Panc1 (cell line): ENCODE data around the gene IGDCC3. TPM values are rescaled to one million over a fixed set of nuclear protein-coding genes. Genes with fewer than 3 reads are reported as not detected.

Experiments used
- ATAC-seq: fragments of 200-7000 bp; cut with Tn5 transposase; 2 replicates; pipeline ENCODE4 v1.9.1; 2020; ENCODE audit warnings: mild to moderate bottlenecking, moderate library complexity
- BruUV-seq: library from RNA; stranded (reverse); fragments of 400-500 nt; replicated peaks from 2 replicates; lab custom pipeline; 2021; lab: Mats Ljungman, UMichigan
- CTCF ChIA-PET: fragments of 300-600 bp; sonication (Branson Sonifier 250); formaldehyde crosslinking; loops from one replicate; lab custom pipeline; 2022; ENCODE audit warnings: antibody characterized with exemption; lab: Charles Lee
- POLR2A ChIA-PET: fragments of 300-600 bp; sonication (Branson Sonifier 250); formaldehyde crosslinking; loops from one replicate; lab custom pipeline; 2022; ENCODE audit warnings: antibody characterized with exemption; lab: Charles Lee
- DNase-seq: peaks from one replicate; pipeline ENCODE4 v3.0.0-alpha.2; 2010; ENCODE audit warnings: low read depth, low spot score
- H3K27ac ChIP-seq: 2 replicates; pipeline ENCODE4 v1.5.1; 2011; ENCODE audit warnings: mild to moderate bottlenecking, low read length, inconsistent platforms
- H3K27me3 ChIP-seq: fragments of 200-500 bp; sonication (Bioruptor generic); 2 replicates; pipeline ENCODE4 v1.6.0; 2014; ENCODE audit warnings: low read length, inconsistent platforms; ENCODE audit not compliant: control insufficient read depth, insufficient read depth
- H3K36me3 ChIP-seq: fragments of 200-500 bp; sonication (Bioruptor generic); 2 replicates; pipeline ENCODE4 v1.5.1; 2014; ENCODE audit warnings: inconsistent platforms, mild to moderate bottlenecking, low read length, moderate library complexity; ENCODE audit not compliant: control insufficient read depth, insufficient read depth
- H3K4me1 ChIP-seq: 2 replicates; pipeline ENCODE4 v1.5.1; 2011; ENCODE audit warnings: inconsistent platforms, mild to moderate bottlenecking, low read length, moderate library complexity; ENCODE audit not compliant: control insufficient read depth, insufficient read depth
- H3K4me3 ChIP-seq, 2 experiments: 2 replicates each; pipeline ENCODE4 v1.5.1; 2011 to 2012; ENCODE audit warnings: low read depth in 2 of 2, low read length in 2 of 2, mild to moderate bottlenecking in 2 of 2, inconsistent platforms in 1 of 2, moderate library complexity in 1 of 2
- H3K9me3 ChIP-seq: fragments of 200-500 bp; sonication (Bioruptor generic); 2 replicates; pipeline ENCODE4 v1.5.1; 2014; ENCODE audit warnings: low read depth, mild to moderate bottlenecking, inconsistent platforms, low read length, moderate library complexity; ENCODE audit not compliant: control insufficient read depth, insufficient read depth
- POLR2AphosphoS5 ChIP-seq: IDR thresholded peaks from 2 replicates; pipeline ENCODE4 v1.6.1; 2012; ENCODE audit warnings: mild to moderate bottlenecking, low read depth, low read length, moderate library complexity
- SIN3A ChIP-seq: IDR thresholded peaks from 2 replicates; pipeline ENCODE4 v1.6.1; 2012; ENCODE audit warnings: low read depth, mild to moderate bottlenecking, low read length, moderate library complexity, borderline replicate concordance; ENCODE audit not compliant: insufficient read depth
- TCF7L2 ChIP-seq: IDR thresholded peaks from 2 replicates; pipeline ENCODE4 v1.6.1; 2011; ENCODE audit warnings: mild to moderate bottlenecking, low read depth, low read length, inconsistent platforms
- in situ Hi-C: cut with HindIII; loops from 2 replicates; pipeline ENCODE4 v1.10.0; 2016; ENCODE audit warnings: low sequenced_read_pairs, low pct_unique_long_range_greater_than_20kb
- intact Hi-C: fragments of 100-400 bp; cut with micrococcal nuclease; formaldehyde crosslinking; loops from one replicate; pipeline ENCODE4 v1.10.0; 2022; ENCODE audit not compliant: unreplicated experiment
- total RNA-seq: library from RNA; stranded (reverse); gene quantifications from one replicate; pipeline ENCODE4 v1.2.1, GENCODE V29; 2021; ENCODE audit not compliant: unreplicated experiment
- TF ChIP-seq, protein P1 (sequence below), 2 experiments: IDR thresholded peaks; 2 replicates each; pipeline ENCODE4 v1.6.1; 2011 to 2012; ENCODE audit warnings: low read depth in 2 of 2, control low read depth in 1 of 2, low read length in 1 of 2, mild to moderate bottlenecking in 1 of 2, moderate library complexity in 1 of 2; ENCODE audit not compliant: insufficient read depth in 1 of 2
- TF ChIP-seq, protein P2 (sequence below): fragments of 450-650 bp; IDR thresholded peaks from 2 replicates; pipeline ENCODE4 v1.5.1; 2017; ENCODE audit warnings: mild to moderate bottlenecking

IGDCC3 gene
- total RNA-seq, 1 experiment from 2014 or later = 0.18 TPM

DNA sequence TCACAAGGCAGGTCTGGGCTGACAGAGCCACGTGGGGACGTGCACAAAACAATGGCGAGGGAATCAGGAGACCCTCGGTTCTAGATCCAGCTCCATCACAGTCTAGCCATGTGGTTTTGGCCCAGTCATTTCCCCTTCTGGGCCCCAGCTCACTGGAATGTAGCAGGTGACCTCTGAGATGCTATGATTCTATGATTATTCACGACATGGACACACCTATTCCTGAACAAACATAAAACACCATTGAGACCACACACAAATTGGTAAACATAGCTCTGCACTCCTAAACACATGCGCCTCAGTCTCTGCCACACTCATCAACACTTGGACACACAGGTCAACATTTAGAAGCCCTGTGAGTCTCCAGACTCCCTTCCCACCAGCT, 36.0 kb upstream of the IGDCC3 start:
- Histone ChIP-seq H3K9me3 (no peaks in the 10 kb centered on the region), H3K4me3 (no peak overlapping the region), H3K27me3 (no peaks in the 10 kb centered on the region), H3K36me3 (no peaks in the 10 kb centered on the region), H3K27ac (peak overlapping the region; percentile 15; the same call in 1 of the 2 replicates), H3K4me1 (peaks cover 35% of the 10 kb centered on the region)
- ChIA-PET CTCF (no interaction called here), POLR2A (no interaction called here)
- peak; percentile 66 for DNase-seq
- in situ Hi-C loops (no loop called here), intact Hi-C loops (no loop called here)
- TF ChIP-seq, protein P1, sequence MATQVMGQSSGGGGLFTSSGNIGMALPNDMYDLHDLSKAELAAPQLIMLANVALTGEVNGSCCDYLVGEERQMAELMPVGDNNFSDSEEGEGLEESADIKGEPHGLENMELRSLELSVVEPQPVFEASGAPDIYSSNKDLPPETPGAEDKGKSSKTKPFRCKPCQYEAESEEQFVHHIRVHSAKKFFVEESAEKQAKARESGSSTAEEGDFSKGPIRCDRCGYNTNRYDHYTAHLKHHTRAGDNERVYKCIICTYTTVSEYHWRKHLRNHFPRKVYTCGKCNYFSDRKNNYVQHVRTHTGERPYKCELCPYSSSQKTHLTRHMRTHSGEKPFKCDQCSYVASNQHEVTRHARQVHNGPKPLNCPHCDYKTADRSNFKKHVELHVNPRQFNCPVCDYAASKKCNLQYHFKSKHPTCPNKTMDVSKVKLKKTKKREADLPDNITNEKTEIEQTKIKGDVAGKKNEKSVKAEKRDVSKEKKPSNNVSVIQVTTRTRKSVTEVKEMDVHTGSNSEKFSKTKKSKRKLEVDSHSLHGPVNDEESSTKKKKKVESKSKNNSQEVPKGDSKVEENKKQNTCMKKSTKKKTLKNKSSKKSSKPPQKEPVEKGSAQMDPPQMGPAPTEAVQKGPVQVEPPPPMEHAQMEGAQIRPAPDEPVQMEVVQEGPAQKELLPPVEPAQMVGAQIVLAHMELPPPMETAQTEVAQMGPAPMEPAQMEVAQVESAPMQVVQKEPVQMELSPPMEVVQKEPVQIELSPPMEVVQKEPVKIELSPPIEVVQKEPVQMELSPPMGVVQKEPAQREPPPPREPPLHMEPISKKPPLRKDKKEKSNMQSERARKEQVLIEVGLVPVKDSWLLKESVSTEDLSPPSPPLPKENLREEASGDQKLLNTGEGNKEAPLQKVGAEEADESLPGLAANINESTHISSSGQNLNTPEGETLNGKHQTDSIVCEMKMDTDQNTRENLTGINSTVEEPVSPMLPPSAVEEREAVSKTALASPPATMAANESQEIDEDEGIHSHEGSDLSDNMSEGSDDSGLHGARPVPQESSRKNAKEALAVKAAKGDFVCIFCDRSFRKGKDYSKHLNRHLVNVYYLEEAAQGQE (IDR thresholded peaks at IDR 0.05; ENCODE audit: insufficient read depth in 1 of 2, low read depth in 2 of 2, low read length in 1 of 2) = no peak
- TF ChIP-seq POLR2AphosphoS5 = no peak
- TF ChIP-seq SIN3A = no peak
- TF ChIP-seq, protein P2, sequence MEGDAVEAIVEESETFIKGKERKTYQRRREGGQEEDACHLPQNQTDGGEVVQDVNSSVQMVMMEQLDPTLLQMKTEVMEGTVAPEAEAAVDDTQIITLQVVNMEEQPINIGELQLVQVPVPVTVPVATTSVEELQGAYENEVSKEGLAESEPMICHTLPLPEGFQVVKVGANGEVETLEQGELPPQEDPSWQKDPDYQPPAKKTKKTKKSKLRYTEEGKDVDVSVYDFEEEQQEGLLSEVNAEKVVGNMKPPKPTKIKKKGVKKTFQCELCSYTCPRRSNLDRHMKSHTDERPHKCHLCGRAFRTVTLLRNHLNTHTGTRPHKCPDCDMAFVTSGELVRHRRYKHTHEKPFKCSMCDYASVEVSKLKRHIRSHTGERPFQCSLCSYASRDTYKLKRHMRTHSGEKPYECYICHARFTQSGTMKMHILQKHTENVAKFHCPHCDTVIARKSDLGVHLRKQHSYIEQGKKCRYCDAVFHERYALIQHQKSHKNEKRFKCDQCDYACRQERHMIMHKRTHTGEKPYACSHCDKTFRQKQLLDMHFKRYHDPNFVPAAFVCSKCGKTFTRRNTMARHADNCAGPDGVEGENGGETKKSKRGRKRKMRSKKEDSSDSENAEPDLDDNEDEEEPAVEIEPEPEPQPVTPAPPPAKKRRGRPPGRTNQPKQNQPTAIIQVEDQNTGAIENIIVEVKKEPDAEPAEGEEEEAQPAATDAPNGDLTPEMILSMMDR = no peak
- TF ChIP-seq TCF7L2 = no peak
- ATAC-seq = no peak
- BruUV-seq = no TSS peak

DNA sequence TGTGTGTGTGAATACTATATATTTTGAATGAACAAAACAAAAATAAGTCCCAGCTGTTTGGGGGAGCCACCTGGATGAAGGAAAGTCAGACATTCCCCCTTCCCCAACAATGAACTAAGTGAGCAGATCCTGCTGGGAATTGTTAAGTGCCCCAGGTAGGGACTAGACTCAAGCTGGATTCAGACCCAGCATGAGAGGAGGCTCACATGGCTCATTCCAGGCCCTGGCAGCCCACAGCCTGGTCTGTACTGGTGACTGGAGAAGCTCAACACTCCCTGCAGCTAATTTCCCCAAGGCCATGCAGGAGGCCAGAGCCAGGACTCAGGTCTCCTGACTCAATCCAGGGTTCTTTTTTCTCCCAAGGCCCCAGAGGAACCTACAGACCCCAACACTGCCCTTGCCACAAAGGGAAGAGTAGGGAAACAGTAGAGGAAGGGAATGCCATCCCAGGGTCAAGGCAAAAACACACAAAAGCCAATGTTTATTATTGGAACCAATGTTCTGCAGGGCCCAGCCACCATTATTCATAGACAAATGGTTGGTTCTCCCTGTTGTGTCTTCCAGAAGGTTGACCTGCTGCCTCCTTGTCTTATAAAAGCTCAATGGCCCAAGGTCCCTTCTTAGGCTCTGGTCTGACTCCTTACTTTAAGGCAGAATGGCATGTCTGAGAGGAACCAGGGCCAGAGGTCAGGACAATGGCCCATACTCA, 35.4 kb upstream of the IGDCC3 start:
- POLR2A ChIA-PET = no interaction called here
- TF ChIP-seq TCF7L2 = no peak
- Histone ChIP-seq H3K4me1 (peaks cover 35% of the 10 kb centered on the region), H3K4me3 (no peak overlapping the region), H3K27me3 (no peaks in the 10 kb centered on the region), H3K36me3 (no peaks in the 10 kb centered on the region), H3K9me3 (no peaks in the 10 kb centered on the region), H3K27ac (peak overlapping the region; percentile 15; the same call in 1 of the 2 replicates)
- CTCF ChIA-PET = interaction anchor here (0.6 kb wide), 1 partner anchor 11 kb away, joined by 3 read pairs; no protein-coding TSS in a partner anchor
- DNase-seq (no peak), ATAC-seq (no peak)
- intact Hi-C loops (no loop called here), in situ Hi-C loops (no loop called here)
- BruUV-seq = no TSS peak

DNA sequence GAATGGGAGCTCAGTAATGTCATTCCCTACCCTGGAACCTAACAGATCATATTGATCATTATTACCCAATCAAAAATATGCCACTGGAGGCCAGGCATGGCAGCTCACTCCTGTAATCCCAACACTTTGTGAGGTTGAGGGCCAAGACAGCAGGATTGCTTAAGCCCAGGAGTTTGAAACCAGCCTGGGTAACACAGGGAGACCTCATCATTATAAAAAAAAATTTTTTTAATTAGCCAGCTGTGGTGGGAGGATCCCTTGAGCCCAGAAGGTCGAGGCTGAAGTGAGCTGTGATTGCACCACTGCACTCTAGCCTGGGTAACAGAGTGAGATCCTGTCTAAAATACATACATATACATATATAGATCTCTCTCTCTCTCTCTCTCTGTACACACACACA, 34.8 kb upstream of the IGDCC3 start:
- no TSS peak for BruUV-seq
- Histone ChIP-seq H3K9me3 (no peaks in the 10 kb centered on the region), H3K27ac (no peak overlapping the region), H3K27me3 (no peaks in the 10 kb centered on the region), H3K36me3 (no peaks in the 10 kb centered on the region), H3K4me3 (no peak overlapping the region), H3K4me1 (peaks cover 35% of the 10 kb centered on the region)
- DNase-seq = no peak
- TF ChIP-seq, protein P2 = no peak
- no peak for TF ChIP-seq TCF7L2
- TF ChIP-seq POLR2AphosphoS5 = no peak
- no peak for TF ChIP-seq SIN3A
- TF ChIP-seq, protein P1 (IDR thresholded peaks at IDR 0.05; ENCODE audit: insufficient read depth in 1 of 2, low read depth in 2 of 2, low read length in 1 of 2) = no peak
- ChIA-PET CTCF (interaction anchor here (0.6 kb wide), 1 partner anchor 11 kb away, joined by 3 read pairs; no protein-coding TSS in a partner anchor), POLR2A (no interaction called here)
- ATAC-seq = no peak
- intact Hi-C loops = no loop called here
- in situ Hi-C loops = no loop called here
